ENCODE measurements around the gene CNGA3.

DNA sequence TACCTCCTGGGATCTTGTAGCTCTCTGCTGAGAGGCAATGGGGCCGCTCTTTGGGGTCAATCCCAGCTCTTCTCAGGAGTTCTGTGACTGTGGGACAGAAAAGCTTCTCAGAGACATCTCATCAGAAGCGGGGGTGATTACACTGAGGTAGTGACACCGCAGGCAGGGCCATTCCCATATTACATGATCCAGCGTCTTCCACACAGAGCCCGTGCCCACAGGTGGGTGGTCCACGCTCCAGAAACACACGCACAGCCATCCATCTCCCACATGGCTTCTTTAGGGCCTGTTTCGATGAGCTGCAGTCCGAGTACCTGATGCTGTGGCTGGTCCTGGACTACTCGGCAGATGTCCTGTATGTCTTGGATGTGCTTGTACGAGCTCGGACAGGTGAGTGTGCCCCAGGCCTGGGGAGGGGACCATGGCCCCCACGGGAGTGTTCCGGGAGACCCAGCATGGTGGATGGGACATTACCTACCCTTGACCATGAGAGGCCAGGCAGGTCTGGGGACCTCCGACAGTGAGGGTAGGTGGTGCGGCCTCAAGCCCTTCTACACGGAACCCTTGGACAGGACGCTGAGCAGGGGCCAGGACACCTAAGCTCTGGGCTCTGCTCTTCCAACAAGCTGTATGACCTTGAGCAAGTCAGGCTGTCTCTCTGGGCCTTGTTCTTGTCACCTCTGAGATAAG, 45.5 kb downstream of the CNGA3 start:
- TF ChIP-seq, protein P1, sequence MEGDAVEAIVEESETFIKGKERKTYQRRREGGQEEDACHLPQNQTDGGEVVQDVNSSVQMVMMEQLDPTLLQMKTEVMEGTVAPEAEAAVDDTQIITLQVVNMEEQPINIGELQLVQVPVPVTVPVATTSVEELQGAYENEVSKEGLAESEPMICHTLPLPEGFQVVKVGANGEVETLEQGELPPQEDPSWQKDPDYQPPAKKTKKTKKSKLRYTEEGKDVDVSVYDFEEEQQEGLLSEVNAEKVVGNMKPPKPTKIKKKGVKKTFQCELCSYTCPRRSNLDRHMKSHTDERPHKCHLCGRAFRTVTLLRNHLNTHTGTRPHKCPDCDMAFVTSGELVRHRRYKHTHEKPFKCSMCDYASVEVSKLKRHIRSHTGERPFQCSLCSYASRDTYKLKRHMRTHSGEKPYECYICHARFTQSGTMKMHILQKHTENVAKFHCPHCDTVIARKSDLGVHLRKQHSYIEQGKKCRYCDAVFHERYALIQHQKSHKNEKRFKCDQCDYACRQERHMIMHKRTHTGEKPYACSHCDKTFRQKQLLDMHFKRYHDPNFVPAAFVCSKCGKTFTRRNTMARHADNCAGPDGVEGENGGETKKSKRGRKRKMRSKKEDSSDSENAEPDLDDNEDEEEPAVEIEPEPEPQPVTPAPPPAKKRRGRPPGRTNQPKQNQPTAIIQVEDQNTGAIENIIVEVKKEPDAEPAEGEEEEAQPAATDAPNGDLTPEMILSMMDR (IDR thresholded peaks at IDR 0.05): no peak
- TF ChIP-seq POLR2A (IDR thresholded peaks at IDR 0.05): no peak
